HT1080 (cell line): Measurements from ENCODE around the gene S100A2. TPM values are rescaled to one million over a fixed set of nuclear protein-coding genes. Genes with fewer than 3 reads are reported as not detected.
"Not testable (repeated sequence)": the region's sequence is repeated elsewhere in the genome, so short reads cannot be mapped to it uniquely, and the experiment has no call there.

Source experiments
- DNase-seq: peaks from one replicate; pipeline ENCODE4 v3.0.0-alpha.2; 2015; ENCODE audit warnings: low read depth
- total RNA-seq: library from RNA; depleted of rRNA; stranded (reverse); fragments of >200 nt; shearing (Covaris generic); gene quantifications from 2 replicates; pipeline ENCODE4 v1.2.3, GENCODE V29; 2014

S100A2 gene
- total RNA-seq, 1 experiment from 2014 or later, result 79.0 TPM

DNA sequence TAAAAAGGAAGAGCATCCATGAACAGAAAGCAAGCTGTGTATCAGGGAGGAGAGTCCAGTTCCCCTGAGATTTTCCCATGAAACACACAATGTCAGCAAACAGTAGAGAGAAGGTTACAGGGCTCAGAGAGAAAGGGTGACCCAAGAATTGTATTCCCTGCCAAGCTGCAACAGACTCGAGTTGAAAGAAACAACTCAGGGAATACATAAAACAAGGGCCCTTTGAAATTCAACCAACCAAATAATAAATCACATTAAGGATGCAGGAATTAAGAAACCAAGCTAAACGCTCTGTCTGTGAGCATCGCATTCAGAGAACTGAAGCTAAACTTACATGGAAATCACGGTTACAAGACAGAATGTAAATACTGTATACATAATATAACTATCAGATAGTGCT is 27.1 kb upstream of the S100A2 start:
- DNase-seq, result no peak

DNA sequence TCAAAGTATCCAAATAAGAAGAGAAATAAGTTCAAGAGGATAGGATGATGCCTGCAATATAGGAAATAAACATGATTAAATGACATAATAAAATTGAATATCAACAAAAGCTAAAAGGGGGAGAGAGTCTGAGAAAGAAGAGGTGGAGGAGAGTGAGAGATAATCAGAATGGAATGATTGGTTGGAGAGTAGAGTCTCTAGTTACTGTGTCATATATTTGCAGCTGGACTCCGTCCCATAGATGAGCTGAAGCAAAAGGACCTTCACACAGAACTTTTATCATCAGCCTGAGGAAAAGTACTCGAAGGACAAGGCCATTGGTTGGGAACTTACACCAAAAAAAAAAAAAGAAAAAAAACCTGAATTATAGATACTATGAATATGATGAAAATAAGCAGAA is 22.8 kb upstream of the S100A2 start:
- DNase-seq, result no peak

DNA sequence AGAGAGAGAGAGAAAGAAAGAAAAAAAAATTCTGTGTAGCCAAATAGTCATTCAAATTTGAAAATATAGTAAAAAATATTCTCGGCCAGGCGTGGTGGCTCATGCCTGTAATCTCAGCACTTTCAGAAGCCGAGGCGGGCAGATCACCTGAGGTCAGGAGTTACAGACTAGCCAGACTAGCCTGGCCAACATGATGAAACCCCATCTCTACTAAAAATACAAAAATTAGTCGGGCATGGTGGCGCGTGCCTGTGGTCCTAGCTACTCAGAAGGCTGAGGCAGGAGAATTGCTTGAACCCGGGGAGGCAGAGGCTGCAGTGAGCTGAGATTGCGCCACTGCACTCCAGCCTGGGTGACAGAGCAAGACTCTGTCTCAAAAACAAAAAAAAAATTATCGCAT is 22.4 kb upstream of the S100A2 start:
- not testable (repeated sequence) for DNase-seq

DNA sequence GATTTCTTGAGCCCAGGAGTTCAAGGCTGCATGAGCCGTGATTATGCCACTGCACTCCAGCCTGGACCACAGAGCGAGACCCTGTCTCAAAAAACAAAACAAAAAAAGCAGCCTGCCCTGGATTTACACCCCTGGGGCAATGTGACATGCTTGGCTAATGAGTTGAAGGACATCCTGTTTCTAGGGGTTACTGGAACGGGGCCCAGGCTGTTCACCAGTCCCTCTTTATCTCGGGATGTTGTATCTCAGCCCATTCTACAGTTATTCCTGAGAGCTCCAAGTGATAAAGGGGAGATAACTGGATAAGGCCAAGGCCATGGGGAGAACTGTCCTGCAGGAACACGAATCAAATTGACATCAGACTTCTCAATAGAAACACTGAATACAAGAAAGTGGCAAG is 21.7 kb upstream of the S100A2 start:
- no peak for DNase-seq

DNA sequence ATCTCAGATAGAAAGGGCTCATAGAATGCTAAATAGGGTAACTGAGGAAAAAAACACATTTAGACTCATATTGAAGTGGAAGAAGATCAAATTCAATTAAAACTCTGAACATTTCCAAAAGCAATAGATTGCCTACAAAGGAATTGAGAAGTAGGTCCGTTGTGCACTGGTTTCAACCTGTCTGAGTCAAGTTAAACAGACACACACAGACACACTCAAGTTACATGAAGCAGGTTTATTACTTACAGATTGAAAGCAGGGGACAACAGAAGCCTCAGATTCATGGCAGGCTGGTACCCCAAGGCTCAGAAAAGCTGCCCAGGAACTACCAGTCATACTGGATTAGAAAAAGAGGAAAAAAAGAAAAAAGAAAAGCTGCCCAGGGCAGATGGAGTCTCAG is 20.7 kb upstream of the S100A2 start:
- DNase-seq, result no peak

DNA sequence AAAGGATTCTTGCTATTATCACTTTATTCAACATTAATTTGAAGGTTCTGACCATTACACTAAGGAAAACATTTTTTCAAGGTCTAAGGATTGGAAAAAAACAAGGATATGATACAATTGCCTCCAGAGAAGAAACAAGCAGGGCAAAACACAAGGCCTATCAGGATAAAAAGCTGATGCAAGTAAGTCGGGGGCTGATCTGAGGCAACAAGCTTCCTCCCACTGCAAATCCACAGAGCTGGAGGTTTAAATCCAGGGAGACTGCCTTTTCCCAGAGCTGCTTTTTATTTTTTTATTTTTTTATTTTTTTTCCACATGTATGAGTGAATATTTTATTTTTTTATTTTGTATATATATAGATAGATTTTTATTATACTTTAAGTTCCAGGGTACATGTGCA is 19.4 kb upstream of the S100A2 start:
- DNase-seq, result no peak

DNA sequence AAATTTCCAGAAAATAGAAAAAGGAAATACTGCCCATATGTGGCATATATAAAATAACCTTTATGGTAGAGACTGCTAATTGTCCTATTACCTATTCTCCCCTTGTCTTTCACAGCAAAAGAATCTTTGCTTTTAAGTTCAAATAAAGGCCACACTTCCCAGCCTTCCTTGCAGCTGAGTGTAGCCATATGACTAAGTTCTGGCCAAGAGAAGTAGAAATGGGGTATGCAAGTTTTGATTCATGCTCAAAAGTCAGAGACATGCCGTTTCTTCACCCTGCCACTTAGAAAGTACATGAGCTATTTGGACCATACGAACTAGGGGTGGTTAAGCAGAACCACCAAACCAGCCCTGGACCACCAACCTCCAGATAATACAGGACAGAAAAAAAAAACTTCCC is 18.3 kb upstream of the S100A2 start:
- no peak for DNase-seq

DNA sequence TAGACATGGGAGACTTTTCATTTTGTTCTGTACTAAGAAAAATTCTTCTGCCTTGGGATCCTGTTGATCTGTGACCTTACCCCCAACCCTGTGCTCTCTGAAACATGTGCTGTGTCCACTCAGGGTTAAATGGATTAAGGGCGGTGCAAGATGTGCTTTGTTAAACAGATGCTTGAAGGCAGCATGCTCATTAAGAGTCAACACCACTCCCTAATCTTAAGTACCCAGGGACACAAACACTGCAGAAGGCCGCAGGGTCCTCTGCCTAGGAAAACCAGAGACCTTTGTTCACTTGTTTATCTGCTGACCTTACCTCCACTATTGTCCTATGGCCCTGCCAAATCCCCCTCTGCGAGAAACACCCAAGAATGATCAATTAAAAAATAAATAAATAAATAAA is 17.9 kb upstream of the S100A2 start:
- DNase-seq, result not testable (repeated sequence)

DNA sequence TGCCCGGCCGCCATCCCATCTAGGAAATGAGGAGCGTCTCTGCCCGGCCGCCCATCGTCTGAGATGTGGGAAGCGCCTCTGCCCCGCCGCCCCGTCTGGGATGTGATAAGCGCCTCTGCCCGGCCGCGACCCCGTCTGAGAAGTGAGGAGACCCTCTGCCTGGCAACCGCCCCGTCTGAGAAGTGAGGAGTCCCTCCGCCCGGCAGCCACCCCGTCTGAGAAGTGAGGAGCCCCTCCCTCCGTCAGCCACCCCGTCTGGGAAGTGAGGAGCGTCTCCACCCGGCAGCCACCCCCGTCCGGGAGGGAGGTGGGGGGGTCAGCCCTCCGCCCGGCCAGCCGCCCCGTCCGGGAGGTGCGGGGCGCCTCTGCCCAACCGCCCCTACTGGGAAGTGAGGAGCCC is 17.2 kb upstream of the S100A2 start:
- DNase-seq, result not testable (repeated sequence)

DNA sequence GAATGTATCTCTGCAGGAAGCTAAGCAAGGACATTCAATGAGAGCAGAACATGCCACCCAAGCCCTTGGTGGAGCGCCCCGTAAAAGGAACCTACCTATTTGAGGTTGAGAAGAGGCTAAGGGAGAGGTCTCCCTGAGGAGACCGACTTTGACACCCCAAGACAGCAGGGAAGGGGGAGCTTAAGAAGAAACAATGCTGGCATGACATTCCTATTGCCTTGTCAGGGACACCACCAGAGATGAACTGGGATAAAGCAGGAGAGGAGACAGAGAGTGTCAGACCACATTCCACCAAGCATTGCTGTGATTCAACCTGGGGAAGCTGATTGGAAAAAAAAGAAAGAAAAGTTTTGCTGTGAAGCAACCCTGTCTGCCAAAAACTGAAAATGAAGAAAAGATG is 13.3 kb upstream of the S100A2 start:
- no peak for DNase-seq

DNA sequence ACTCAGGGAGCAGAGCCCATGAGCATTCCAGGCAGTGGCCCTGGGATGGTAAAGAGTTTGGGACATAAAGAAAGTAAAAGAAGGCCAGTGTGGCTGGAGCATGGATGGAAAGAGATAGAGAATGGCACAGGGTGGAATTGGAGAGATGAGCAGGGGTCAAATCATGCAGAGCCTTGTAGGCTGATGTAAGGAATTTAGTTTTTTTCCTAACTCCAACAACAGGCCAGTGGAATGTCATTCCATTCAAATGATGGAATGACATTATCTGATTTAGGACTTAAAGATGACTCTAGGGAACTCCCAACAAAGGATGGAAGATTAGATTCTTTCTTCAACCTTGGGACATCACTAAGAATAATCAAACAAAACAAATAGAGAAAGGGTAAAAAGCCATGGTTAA is 12.8 kb upstream of the S100A2 start:
- no peak for DNase-seq

DNA sequence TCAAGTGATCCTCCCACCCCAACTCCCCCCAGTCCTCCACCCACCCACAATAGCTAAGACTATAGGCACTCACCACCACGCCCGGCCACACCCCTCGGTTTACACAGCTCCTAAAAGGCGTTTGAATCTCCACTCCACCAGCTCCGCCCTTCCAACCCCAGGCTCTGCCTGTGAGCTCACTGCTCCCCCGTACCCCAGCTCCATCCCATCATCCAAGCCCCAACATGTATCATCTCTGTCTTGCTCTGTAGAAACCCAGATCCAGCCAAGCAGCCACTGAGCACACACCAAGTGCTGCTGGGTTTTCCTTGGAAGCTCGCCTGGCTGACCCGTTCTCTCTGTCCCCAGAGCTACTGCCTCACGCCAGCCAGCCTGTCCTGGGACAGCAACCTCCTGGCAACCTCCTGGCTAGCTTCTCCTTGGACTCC is 12.0 kb upstream of the S100A2 start:
- no peak for DNase-seq

DNA sequence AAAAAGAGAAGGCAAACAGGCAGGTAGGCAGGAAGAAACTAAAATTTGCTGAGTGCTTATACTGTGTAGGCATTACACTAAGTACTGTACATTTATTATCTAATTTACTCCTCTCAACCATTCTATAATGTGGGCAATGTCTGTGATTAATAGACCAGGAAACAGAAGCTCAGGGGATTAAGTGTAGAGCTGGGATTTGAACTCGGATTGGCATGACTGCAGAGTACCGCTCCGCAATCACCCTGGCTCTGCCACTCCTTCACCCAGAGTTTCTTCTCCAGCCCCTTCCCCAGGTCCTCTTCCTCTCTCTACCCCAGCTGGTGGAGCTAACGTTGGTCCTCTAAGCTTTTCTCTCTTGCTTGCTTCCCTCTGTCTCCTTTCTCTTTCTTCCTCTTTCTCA is 11.5 kb upstream of the S100A2 start:
- no peak for DNase-seq

DNA sequence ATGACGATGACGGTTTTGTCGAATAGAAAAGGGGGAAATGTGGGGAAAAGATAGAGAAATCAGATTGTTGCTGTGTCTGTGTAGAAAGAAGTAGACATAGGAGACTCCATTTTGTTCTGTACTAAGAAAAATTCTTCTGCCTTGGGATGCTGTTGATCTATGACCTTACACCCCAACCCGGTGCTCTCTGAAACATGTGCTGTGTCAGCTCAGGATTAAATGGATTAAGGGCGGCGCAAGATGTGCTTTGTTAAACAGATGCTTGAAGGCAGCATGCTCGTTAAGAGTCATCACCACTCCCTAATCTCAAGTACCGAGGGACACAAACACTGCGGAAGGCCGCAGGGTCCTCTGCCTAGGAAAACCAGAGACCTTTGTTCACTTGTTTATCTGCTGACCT is 9.9 kb upstream of the S100A2 start:
- not testable (repeated sequence) for DNase-seq

DNA sequence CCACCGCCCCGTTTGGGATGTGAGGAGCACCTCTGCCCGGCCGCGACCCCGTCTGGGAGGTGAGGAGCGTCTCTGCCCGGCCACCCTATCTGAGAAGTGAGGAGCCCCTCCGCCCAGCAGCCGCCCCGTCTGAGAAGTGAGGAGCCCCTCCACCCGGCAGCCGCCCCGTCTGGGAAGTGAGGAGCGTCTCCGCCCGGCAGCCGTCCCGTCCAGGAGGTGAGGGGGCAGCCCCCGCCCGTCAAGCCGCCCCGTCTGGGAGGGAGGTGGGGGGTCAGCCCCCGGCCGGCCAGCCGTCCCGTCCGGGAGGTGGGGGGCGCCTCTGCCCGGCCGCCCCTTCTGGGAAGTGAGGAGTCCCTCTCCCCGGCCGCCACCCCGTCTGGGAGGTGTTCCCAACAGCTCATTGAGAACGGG is 9.4 kb upstream of the S100A2 start:
- DNase-seq, result not testable (repeated sequence)

DNA sequence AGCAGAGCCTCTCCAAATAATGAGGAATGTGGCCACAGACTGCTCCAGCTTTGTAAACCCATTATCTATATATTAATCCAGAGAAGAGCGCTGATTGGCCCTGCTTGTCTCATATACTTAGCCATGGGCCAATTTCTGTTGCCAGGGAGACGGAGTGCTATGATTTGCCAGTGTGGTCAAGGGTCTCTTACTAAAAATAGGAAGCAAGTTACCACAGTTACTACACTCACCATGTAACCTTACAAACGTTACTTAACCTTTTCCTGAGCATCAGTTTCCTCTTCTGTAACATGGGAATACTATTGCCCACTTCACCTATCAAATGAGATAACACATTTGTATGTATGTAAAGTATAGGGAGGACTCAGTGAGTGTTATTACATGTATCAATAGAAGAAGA is 7.7 kb upstream of the S100A2 start:
- no peak for DNase-seq

DNA sequence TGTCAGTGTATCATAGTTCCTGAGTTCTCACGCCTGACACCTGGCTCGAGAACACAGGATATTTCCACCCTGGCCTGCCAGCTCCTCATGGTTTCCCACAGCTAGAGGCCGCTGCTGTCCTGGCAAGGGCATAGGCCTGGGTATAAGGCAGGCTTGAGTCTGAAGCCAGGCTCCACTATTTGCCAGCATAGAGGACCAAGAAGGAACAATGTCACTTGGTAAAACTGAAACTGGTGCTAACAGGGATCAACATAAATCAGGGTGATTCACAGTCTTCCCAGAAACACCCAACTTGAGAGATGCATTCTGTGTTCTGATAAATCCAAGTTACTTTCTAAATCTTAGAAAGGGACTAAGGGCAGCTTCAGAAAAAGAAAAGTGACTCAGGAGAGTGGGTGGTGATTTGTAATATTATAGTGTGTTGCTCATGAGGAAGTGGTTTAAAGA is 6.9 kb upstream of the S100A2 start:
- peak; percentile 87 for DNase-seq

DNA sequence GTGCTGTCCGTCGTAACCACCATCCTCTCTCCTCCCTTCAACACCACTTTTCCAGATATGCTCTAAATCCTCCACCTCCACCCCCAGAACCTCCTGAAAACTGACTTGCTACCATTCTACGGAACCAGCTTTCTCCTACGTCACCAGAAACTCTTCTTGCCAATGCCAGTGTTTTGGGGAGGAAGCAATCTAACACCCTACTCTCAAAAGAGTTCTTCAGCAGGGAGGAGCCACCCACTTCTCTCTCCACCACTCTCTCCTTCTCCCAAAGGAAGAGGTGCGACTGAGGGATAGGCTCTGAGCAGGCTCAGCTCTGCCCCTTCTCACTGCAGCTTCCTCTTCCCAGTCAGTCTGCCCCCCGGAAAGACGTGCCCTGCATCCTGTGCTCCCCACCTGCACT is 6.1 kb upstream of the S100A2 start:
- no peak for DNase-seq

DNA sequence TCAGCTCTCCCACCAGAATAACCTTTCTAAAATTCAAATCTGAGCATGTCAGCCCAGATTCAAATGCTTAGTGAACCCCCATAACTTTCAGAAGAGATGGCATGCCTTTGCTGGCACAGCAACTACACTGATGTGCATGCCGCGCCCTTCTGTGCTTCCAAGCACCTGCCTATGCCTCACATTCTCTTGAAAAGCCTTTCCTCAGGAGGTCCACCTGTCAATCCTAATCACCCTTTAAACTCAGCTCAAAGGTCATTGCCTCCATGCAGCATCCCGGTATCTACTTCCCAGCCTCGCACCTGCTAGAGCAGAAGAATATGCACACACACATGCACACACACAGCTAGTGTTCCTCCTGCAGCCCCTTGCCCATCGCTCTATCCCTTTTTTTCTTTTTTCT is 5.2 kb upstream of the S100A2 start:
- DNase-seq, result no peak

DNA sequence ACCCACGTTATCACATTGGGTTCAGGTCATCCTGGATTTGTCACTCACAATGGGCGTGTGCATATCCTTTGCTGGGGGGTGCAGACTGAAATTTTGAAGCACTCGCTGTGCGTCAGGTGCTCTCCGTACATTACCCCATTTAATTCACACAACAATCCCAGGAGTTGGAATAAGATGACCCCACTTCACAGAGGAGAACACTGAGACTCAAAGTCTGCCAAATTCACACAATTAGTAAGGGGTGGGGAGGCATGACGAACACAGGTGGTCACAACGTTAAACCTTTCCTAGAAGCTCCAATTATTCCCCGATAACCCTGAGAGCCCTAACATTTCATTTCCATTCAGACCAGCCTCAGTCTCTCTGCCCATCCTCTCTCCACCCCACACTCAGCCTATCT is 3.8 kb upstream of the S100A2 start:
- no peak for DNase-seq

DNA sequence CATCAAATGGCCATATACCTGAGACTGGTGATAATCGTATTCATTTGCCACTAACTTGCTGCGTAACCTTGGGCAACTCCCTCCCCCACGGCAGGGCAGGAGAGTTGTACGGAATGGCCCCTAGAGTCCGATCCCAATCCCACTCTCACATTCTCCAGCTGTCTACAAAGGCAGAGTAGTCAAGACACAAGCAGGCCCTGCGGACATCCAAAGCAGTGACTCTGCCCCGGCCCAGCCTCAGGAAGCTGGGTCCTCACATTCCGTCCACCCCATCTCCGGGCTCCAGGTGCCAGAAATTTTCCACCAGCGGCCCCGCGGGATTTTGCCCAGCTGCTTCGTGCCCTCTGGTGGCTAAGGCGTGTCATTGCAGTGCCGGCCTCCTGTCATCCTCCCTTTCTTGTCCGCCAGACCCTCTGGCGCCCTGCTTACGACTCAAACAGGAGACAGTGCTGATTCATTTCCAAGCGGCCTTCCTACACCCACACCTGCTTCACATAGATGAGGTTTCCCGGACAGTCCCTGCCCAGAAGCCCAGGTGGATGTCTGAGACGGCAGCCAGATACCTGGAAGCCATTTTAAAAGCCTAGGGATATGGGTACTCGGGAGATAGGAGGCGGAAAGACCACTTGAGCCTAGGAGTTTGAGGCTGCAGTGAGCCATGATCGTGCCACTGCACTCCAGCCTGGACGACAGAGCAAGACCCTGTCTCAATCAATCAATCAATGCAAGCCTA is 2.9 kb upstream of the S100A2 start:
- peak; percentile 96 for DNase-seq

DNA sequence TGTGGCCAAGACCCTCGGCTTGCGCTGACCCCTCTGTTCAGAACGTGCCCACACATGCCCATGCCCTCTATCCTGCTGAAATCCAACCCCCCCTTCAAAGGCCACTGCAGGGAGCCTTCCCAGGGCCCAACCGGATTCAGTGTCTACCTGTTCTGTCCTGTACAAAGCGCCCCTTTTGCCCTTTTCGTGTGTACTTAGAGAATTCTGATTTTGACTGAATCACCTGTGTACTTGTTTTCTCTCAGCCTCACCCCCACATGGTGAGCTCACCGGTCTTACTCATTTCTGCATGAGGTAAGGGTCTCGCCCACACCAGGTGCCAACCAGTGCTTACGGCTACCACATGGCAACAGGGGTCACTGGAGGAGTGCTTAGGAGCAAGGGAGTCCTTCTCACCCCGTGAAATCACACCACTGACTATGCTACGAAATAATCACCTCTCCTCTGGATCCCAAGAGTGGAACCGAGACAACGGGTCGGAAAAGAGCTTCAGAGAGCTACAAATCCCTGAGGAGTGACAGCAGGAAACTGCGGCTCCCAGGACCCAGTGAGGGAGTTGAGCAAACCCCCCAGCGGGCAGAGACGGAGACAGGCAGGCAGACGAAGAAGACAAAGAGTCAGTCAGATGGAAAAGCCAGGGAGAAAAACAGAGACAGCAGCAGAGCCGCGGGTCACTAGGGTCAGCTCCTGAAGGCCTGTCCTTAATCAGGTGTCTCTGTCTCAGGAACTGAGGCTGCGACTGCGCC is 2.1 kb upstream of the S100A2 start:
- DNase-seq, result peak; percentile 75
